Activated B cell treated with CpG ODN at 0.5 μM for 24 hours (primary cell): ENCODE data around the gene ACBD5. TPM values are rescaled to one million over a fixed set of nuclear protein-coding genes. Genes with fewer than 3 reads are reported as not detected.
"Not testable (repeated sequence)": the region's sequence is repeated elsewhere in the genome, so short reads cannot be mapped to it uniquely, and the experiment has no call there.

ENCODE experiments used
- ATAC-seq: fragments of 200-7000 bp; cut with Tn5 transposase; one replicate; pipeline ENCODE4 v1.10.0; 2021; ENCODE audit warnings: low read depth, mild to moderate bottlenecking, moderate library complexity
- CTCF ChIA-PET: fragments of 350-600 bp; sonication (Branson Sonifier 250); formaldehyde crosslinking; loops from one replicate; lab custom pipeline; 2021; ENCODE audit warnings: antibody characterized with exemption; lab: Charles Lee
- POLR2A ChIA-PET: fragments of 350-600 bp; sonication (Branson Sonifier 250); formaldehyde crosslinking; loops from one replicate; lab custom pipeline; 2021; ENCODE audit warnings: antibody characterized with exemption; lab: Charles Lee
- DNase-seq: peaks from one replicate; pipeline ENCODE4 v3.0.0; 2022
- H3K27ac Mint-ChIP-seq: one replicate; pipeline ENCODE4 v1.8.0; 2020; ENCODE audit warnings: mixed read lengths
- H3K27me3 Mint-ChIP-seq: one replicate; pipeline ENCODE4 v1.8.0; 2021; ENCODE audit warnings: mixed read lengths
- H3K36me3 Mint-ChIP-seq: one replicate; pipeline ENCODE4 v1.8.0; 2021; ENCODE audit warnings: low read depth, mixed read lengths
- H3K4me1 Mint-ChIP-seq: one replicate; pipeline ENCODE4 v1.8.0; 2021; ENCODE audit warnings: mixed read lengths
- H3K4me3 Mint-ChIP-seq: one replicate; pipeline ENCODE4 v1.8.0; 2020; ENCODE audit warnings: mild to moderate bottlenecking, mixed read lengths
- H3K9me3 Mint-ChIP-seq: one replicate; pipeline ENCODE4 v1.8.0; 2020; ENCODE audit warnings: mixed read lengths
- intact Hi-C: fragments of 100-400 bp; cut with micrococcal nuclease; formaldehyde crosslinking; loops from one replicate; pipeline ENCODE4 v1.15.1; 2024
- total RNA-seq: library from RNA; stranded (reverse); gene quantifications from 2 replicates; pipeline ENCODE4 v1.2.3, GENCODE V29; 2022
- TF ChIP-seq, protein P1 (sequence below): fragments of 200-600 bp; IDR thresholded peaks from one replicate; pipeline ENCODE4 v1.8.0; 2022; ENCODE audit warnings: antibody characterized with exemption, mild to moderate bottlenecking

The ACBD5 gene
- total RNA-seq, 1 donor from 2014 or later = 19.8 TPM

DNA sequence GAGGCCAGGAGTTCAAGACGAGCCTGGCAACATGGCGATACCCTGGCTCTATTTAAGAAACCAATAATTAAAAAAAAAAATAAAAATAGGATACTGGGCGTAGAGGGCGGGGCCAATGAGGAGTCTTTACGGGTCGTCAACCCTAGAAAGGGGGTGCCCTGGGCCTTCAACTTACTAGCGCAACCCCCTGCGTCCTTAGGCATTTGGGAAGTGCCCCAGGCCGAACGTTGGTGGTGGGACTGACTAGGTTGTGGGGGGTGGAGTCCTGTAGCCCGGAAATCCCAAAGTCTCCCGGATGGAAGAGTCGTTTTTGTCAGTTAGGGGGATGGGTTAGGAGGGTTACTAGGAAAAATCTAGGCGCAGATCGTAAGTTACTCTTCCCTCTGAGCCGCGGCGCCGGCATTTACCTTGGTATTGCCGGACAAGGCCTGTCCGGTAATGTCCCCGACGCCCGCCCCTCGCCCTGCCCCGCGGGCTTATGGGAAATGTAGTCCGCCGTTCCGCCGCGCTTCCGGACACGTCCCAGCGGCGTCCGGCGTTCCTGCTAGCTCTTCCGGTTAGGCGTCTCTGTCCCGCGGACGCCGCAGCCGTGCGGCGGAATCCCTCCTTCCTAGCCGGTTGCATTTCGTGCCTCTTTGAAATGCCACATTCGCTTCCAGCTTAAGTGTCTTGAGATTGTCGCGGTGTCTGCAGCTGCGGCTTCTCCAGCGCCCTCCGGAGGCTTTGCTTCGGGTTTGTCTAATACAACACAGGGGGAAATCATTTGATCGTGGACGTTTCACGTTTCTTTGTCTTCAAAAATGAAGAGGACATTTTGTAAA, 1.3 kb upstream of the ACBD5 start:
- H3K9me3 Mint-ChIP-seq = no peaks in the 10 kb centered on the region

DNA sequence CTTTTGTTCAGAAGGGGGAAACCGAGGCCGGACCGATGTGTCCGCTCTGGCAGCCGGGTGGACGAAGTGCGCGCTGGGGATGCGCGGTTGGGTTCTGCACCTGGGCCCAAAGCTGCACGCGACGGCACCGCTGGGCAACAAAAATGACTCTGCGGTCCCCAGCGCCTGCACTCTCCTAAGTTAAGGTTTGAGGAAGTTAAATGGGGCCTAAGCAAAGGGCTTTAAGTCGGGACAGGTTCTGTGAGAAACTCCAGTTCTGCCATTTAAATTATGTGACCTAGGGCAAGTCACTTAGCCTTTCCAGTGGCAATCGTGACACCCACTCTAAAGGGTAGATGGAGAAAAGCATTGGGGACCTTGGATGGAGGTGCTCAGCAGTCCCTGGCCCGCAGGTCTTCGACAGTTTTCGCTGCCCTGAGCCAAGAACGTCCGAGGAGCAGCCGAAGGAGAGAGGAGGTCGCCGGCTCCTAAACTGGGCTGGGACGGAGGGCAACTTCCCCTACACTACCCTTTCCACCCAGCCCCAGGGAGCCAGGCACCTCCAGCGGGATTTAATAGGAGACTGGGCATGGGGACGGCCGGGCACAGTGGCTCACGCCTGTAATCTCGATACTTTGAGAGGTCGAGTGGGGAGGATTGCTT, 534 bp upstream of the ACBD5 start:
- CTCF ChIA-PET = no interaction called here
- peaks cover 49% of the 10 kb centered on the region for H3K4me1 Mint-ChIP-seq
- ATAC-seq = peak; percentile 26
- no peaks in the 10 kb centered on the region for H3K9me3 Mint-ChIP-seq
- peak; percentile 38 for DNase-seq
- H3K36me3 Mint-ChIP-seq = peaks cover 16% of the 10 kb centered on the region
- H3K27ac Mint-ChIP-seq = peak overlapping the region; percentile 99
- peak overlapping the region; percentile 98 for H3K4me3 Mint-ChIP-seq
- POLR2A ChIA-PET = interaction anchor here (0.6 to 1.9 kb wide), 6 partner anchors 11 to 1092 kb away, joined by 3 to 28 read pairs (median 6); partner anchors contain the start of genes MASTL, RAB18 and YME1L1
- intact Hi-C loops = loop anchor here (2.0 to 5.0 kb wide), 6 partner anchors 121 to 1062 kb away; partner anchors contain the start of genes MPP7 and PDSS1
- H3K27me3 Mint-ChIP-seq = no peaks in the 10 kb centered on the region
- TF ChIP-seq, protein P1, sequence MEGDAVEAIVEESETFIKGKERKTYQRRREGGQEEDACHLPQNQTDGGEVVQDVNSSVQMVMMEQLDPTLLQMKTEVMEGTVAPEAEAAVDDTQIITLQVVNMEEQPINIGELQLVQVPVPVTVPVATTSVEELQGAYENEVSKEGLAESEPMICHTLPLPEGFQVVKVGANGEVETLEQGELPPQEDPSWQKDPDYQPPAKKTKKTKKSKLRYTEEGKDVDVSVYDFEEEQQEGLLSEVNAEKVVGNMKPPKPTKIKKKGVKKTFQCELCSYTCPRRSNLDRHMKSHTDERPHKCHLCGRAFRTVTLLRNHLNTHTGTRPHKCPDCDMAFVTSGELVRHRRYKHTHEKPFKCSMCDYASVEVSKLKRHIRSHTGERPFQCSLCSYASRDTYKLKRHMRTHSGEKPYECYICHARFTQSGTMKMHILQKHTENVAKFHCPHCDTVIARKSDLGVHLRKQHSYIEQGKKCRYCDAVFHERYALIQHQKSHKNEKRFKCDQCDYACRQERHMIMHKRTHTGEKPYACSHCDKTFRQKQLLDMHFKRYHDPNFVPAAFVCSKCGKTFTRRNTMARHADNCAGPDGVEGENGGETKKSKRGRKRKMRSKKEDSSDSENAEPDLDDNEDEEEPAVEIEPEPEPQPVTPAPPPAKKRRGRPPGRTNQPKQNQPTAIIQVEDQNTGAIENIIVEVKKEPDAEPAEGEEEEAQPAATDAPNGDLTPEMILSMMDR = no peak

More for the DNA sequence above, 1.3 kb upstream of the ACBD5 start:
- Mint-ChIP-seq H3K4me1 (peaks cover 45% of the 10 kb centered on the region), H3K4me3 (peak overlapping the region; percentile 98), H3K36me3 (peaks cover 16% of the 10 kb centered on the region), H3K27me3 (no peaks in the 10 kb centered on the region), H3K27ac (peak overlapping the region; percentile 99)
- intact Hi-C loops = loop anchor here (1.0 to 5.0 kb wide), 13 partner anchors 17 to 1290 kb away; partner anchors contain the start of genes ABI1, ANKRD26, MASTL and MPP7
- DNase-seq (peak; percentile 87), ATAC-seq (peak; percentile 67)
- ChIA-PET CTCF (interaction anchor here (1.2 to 1.5 kb wide), 2 partner anchors 11 to 18 kb away, joined by 5 read pairs; no protein-coding TSS in a partner anchor), POLR2A (interaction anchor here (0.6 to 2.9 kb wide), 13 partner anchors 10 to 1291 kb away, joined by 3 to 75 read pairs (median 6); partner anchors contain the start of genes MASTL, RAB18, WAC and YME1L1)
- TF ChIP-seq, protein P1 = no peak

DNA sequence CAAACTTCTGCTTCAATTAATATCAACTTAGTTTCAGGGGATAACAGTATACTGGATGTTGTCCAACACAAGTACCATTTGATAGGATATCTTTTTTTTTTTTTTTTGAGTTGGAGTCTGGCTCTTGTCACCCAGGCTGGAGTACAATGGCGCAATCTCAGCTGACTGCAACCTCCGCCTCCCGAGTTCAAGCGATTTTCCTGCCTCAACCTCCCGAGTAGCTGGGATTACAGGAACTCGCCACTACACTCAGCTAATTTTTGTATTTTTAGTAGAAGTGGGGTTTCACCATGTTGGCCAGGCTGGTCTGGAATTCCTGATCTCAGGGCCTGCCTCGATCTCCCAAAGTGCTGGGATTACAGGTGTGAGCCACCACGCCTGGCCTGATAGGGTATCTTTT, 3.1 kb downstream of the ACBD5 start:
- H3K4me3 Mint-ChIP-seq, intact Hi-C loops, POLR2A ChIA-PET, H3K27me3 Mint-ChIP-seq, DNase-seq, ATAC-seq, H3K9me3 Mint-ChIP-seq, H3K27ac Mint-ChIP-seq: not testable (repeated sequence)
- peaks cover 36% of the 10 kb centered on the region for H3K4me1 Mint-ChIP-seq
- CTCF ChIA-PET = interaction anchor here (1.1 kb wide), 1 partner anchor 14 kb away, joined by 4 read pairs; no protein-coding TSS in a partner anchor
- peaks cover 22% of the 10 kb centered on the region for H3K36me3 Mint-ChIP-seq

DNA sequence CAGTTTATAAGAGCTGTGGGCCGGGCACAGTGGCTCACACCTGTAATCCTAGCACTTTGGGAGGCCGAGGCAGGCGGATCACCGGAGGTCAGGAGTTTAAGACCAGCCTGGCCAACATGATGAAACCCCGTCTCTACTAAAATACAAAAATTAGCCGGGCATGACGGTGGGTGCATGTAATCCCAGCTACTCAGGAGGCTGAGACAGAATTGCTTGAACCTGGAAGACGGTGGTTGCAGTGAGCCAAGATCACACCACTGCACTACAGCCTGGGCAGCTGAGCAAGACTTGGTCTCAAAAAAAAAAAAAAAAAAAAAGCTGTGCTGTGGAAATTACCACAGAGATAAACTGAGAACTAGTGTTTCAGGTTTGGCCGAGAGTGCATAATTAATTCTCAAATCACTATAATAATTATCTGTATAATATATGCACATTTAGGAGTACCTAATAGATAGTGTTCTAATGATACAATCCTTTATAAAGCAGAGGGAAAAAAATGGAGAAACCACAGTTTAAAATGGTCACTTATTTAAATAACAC, 3.9 kb downstream of the ACBD5 start:
- Mint-ChIP-seq H3K36me3 (peaks cover 18% of the 10 kb centered on the region), H3K4me1 (peaks cover 30% of the 10 kb centered on the region)
- H3K27me3 Mint-ChIP-seq, DNase-seq, intact Hi-C loops, H3K4me3 Mint-ChIP-seq, ATAC-seq, H3K27ac Mint-ChIP-seq, H3K9me3 Mint-ChIP-seq: not testable (repeated sequence)
- CTCF ChIA-PET = interaction anchor here (2.7 kb wide), 1 partner anchor 13 kb away, joined by 12 read pairs; no protein-coding TSS in a partner anchor
- POLR2A ChIA-PET = interaction anchor here (0.6 to 1.9 kb wide), 5 partner anchors 16 to 1364 kb away, joined by 3 to 6 read pairs (median 4); no protein-coding TSS in a partner anchor

DNA sequence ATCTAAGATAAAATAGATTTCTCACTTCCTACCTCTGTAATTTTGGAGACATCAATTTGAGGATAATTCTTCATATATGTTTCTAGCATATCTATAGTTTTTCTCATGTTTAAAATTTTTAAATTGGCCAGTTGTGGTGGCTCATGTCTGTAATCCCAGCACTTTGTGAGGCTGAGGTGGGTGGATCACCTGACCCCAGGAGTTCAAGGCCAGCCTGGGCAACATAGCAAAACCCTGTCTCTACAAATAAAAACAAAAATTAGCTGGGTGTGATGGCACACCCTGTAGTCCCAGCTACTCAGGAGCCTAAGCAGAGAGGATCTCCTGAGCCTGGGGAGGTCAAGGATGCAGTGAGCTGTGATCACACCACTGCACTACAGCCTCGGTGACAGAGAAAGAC, 4.9 kb downstream of the ACBD5 start:
- Mint-ChIP-seq H3K36me3 (peaks cover 27% of the 10 kb centered on the region), H3K27ac (no peak overlapping the region), H3K27me3 (no peaks in the 10 kb centered on the region), H3K9me3 (no peaks in the 10 kb centered on the region), H3K4me1 (peaks cover 21% of the 10 kb centered on the region), H3K4me3 (no peak overlapping the region)
- intact Hi-C loops = no loop called here
- ChIA-PET POLR2A (interaction anchor here (0.6 to 1.9 kb wide), 2 partner anchors 17 to 1365 kb away, joined by 3 to 6 read pairs; no protein-coding TSS in a partner anchor), CTCF (interaction anchor here (1.2 to 2.7 kb wide), 2 partner anchors 12 to 16 kb away, joined by 3 to 12 read pairs; no protein-coding TSS in a partner anchor)
- ATAC-seq (no peak), DNase-seq (no peak)
- TF ChIP-seq, protein P1 = no peak
